ENCODE measurements around the gene PRR30.

Gene PRR30

DNA sequence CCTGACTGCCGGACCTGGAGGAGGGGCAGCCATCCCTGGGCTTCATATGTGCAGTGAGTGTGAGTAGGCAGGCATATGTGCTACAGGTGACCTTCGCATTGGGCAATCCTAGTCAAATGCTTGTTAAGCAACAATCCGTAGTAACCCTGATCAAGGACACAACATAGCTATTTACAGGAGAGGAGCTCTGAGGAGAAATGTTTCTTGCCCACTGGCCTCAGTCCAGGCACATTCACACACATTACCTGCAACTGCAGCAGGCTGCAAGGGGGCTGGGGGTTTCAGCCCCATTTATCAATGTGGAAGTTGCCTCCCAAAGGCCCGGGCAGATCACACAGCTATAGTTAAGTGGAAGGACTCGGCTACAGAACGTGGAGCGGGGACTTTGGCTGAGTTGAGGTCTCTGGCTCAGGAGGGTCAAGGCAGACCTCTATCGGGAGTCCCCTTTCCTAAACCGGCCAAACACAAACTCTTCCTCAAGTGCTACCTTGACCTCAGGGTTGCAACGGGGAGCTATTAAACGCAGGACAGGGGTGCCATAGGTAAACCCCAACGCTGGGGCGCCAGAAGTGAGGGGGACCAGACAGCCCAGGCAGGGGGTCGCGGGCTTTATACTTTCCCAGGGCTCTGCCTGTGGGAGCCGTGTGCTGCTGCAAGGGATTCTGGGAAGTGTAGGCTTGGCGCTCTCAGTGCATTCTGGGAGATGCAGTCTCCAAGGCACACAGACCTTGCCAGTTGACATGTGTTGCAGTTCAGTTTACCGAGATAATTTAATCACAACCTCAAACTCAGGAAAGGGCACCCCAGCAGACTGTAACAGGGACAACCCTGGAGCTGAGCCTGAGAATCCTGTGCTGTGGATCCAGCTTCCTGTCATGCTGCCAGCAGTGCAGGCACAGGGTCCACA is 43.2 kb downstream of the PRR30 start:
- DNase-seq = peak; percentile 40

- no peak for DNase-seq
Measured at GRCh38 chr2:27095427-27095744, 43.8 kb downstream of the PRR30 start.

GRCh38 chr2:27094353-27094984 is 44.7 kb downstream of the PRR30 start:
- DNase-seq = no peak

GRCh38 chr2:27093430-27094352 is 45.5 kb downstream of the PRR30 start:
- DNase-seq = no peak

GRCh38 chr2:27092696-27093429 is 46.3 kb downstream of the PRR30 start:
- DNase-seq = no peak

DNA sequence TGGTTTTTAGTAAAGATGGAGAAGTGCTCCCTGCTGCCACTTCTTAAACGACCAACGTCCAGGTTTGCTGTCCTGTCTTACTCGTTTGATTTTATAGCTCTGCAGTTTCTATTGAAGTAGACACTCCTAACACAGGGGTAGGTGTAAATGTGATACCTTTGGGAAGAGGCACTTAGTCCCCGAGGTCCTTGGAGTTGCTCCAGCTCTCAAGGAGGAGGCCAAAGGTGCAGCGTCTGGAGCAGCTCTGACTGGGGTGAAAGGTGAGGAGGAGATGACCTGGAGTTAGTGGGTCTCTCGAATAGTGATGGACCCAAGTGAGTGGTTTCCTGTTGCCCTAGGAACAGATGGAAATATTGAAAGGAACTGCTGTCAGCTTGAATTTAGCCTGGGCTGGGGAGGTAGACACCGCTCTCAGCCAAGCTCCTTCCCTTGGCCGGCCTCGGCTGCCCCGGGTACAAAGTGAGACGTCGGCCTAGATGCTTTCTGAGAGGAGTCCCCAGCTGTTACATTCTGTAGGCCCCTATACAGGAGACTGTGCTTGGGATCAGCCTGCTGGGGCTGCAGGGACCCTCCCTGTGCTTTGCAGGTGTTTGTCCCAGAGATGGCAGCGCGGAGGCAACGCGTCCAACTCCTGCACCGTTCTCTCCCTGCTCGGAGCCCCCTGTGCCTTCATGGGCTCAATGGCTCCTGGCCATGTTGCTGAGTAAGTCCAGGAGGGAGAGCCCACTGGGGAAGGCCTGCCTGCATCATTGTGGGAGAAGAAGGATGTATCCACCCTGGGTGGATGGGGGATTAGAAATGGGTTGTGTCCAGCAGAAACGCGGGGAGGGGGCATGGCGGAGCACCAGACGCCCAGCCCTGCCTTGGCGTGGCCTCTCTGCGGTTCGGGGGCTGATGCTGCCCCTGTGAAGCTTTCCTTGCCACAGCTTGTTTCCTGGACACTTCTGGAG is 47.2 kb downstream of the PRR30 start:
- DNase-seq = no peak

DNA sequence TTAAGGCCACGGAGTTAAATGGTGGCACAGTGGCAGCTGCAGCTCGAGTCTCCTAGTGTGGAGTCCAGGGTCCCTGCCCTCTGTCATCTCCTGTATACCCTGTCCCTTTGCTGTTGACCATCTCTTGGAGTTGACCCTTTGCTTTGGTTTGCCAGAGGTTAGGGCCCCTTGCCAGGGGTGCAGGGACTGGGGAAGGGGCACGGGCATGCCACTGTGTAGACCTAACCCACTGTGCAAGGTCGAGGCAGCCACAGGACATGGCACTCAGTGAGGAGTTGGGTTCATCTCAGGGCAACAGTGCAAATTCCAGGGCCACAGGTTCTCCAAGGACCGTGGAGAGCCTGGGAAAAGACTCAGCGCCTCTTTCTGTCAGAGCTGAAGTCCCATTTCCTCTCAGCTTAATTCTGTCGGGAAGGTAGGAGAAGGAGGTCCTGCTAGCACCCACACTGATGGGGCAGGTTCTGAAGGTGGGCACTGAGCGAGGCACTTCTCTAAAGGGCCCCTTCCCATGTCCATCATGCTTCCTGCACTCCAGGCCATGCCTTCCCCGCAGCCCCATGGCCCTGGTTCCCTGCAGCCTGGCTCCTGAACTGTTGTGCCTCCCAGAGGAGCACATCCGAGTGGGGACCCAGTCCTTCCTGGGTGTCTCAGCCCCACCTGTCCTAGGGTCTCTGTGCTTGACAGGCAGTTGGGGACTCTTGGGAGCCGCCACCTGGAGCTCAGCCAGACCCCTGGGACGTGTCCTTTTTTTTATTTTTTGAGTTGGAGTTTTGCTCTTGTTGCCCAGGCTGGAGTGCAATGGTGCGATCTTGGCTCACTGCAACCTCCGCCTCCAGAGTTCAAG is 49.9 kb downstream of the PRR30 start:
- DNase-seq = no peak

DNA sequence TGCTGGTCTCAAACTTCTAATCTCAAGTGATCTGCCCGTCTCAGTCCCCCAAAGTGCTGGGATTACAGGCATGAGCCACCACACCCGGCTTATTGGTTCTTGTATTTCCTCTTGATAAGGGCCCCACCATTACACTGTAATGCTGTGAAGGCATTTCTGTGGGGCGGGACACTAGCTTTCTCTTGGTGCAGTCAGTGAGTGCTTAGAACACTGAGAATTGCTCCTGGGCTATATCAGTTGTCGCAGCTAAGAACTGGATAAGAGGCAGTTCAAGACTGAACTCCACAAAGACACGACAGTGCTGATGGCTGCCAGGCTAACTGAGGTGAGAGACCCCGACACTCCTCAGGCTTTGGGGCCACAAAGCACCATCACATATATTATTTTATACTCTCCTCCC is 50.6 kb downstream of the PRR30 start:
- no peak for DNase-seq

DNA sequence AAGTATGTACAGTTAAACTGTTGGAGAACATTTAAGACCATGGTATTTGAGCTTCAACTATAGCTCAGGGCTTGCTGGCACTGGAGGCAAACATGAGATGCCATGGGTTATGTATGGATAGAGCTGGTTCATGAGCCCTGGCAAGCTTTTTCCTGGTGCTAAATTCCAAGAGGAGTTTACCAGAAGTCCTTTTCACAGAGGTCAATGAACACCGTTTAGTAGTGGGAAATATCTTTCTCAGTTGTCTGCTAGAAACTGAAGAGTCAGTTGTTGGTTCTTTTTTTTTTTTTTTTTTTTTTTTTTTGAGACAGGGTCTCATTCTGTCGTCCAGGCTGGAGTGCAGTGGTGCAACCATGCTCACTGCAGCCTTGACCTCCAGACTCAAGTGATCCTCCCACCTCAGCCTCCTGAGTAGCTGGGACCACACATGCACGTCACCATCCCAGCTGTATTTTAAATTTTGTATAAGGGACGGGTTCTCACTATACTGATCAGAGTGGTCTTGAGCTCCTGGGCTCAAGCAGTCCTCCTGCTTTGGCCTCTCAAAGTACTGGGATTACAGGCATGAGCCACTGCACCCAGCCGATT is 51.3 kb downstream of the PRR30 start:
- DNase-seq = no peak
